ENCODE measurements around the gene NR1D1. TPM values are rescaled to one million over a fixed set of nuclear protein-coding genes. Genes with fewer than 3 reads are reported as not detected.

Gene NR1D1
- total RNA-seq, 1 donor from 2014 or later = 2.6 TPM

GRCh38 chr17:40134184-40134583 lies 33.8 kb upstream of the NR1D1 start:
- Mint-ChIP-seq H3K27ac (peak overlapping the region; percentile 69), H3K9me3 (no peaks in the 10 kb centered on the region)

DNA sequence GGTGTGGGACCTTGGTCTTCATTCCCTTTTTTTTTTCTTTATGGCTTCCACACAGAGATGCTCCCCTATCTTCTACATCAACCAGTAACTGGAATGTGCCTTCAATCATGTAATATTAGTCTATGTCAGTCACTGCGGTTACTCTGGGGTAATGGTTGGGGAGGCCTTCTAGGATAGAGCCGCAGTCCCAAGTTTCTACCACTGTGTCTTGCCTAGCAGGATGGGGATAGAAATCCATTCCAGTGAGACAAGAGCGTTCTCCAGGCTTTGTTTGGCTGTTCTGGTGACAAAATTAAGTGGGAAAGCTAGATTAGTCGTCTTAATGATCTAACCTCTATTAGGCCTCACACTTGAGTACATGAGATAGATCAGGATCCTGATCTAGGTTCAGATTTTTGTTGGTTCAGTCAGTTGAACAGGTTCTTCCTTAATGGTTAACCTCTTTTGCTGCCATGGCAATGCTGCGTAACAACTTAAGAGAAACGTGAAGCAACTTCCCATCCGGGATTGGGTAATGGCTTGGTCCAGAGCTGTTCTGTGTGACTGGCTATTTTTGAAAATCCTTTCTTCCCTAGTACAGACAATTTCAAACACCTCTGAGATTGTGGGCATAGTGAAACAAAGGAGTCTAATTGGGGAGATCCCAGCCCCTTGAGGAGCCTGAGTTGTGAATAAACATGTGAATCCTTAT lies 30.1 kb upstream of the NR1D1 start:
- Mint-ChIP-seq H3K4me3 (no peak overlapping the region), H3K27me3 (ENCODE audit: low read depth) (no peaks in the 10 kb centered on the region), H3K4me1 (no peaks in the 10 kb centered on the region), H3K36me3 (peaks cover 74% of the 10 kb centered on the region), H3K27ac (peak overlapping the region; percentile 5), H3K9me3 (no peaks in the 10 kb centered on the region)
- DNase-seq (ENCODE audit: low spot score in 2 of 2, unreplicated experiment in 2 of 2) = no peak
- TF ChIP-seq, protein P1, sequence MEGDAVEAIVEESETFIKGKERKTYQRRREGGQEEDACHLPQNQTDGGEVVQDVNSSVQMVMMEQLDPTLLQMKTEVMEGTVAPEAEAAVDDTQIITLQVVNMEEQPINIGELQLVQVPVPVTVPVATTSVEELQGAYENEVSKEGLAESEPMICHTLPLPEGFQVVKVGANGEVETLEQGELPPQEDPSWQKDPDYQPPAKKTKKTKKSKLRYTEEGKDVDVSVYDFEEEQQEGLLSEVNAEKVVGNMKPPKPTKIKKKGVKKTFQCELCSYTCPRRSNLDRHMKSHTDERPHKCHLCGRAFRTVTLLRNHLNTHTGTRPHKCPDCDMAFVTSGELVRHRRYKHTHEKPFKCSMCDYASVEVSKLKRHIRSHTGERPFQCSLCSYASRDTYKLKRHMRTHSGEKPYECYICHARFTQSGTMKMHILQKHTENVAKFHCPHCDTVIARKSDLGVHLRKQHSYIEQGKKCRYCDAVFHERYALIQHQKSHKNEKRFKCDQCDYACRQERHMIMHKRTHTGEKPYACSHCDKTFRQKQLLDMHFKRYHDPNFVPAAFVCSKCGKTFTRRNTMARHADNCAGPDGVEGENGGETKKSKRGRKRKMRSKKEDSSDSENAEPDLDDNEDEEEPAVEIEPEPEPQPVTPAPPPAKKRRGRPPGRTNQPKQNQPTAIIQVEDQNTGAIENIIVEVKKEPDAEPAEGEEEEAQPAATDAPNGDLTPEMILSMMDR (IDR thresholded peaks at IDR 0.05; ENCODE audit: unreplicated experiment) = no peak

More at GRCh38 chr17:40134184-40134583, 33.8 kb upstream of the NR1D1 start:
- H3K27me3 Mint-ChIP-seq (ENCODE audit: low read depth) = no peaks in the 10 kb centered on the region
- no peaks in the 10 kb centered on the region for H3K4me1 Mint-ChIP-seq
- no peak overlapping the region for H3K4me3 Mint-ChIP-seq
- TF ChIP-seq, protein P1 (IDR thresholded peaks at IDR 0.05; ENCODE audit: unreplicated experiment) = no peak
- peaks cover 71% of the 10 kb centered on the region for H3K36me3 Mint-ChIP-seq
- DNase-seq (ENCODE audit: low spot score in 2 of 2, unreplicated experiment in 2 of 2) = no peak

- H3K4me3 Mint-ChIP-seq = no peak overlapping the region
- TF ChIP-seq, protein P1 (IDR thresholded peaks at IDR 0.05; ENCODE audit: unreplicated experiment) = no peak
These were observed 29.1 kb upstream of the NR1D1 start for GRCh38 chr17:40129498-40129897.

GRCh38 chr17:40124279-40125141 lies 24.1 kb upstream of the NR1D1 start:
- TF ChIP-seq, protein P1 (IDR thresholded peaks at IDR 0.05; ENCODE audit: unreplicated experiment) = no peak
- peak overlapping the region; percentile 54 for H3K27ac Mint-ChIP-seq
- H3K36me3 Mint-ChIP-seq = peaks cover 23% of the 10 kb centered on the region
- no peak for DNase-seq (ENCODE audit: low spot score in 2 of 2, unreplicated experiment in 2 of 2)
- H3K9me3 Mint-ChIP-seq = no peaks in the 10 kb centered on the region
- peak overlapping the region; percentile 98 for H3K4me3 Mint-ChIP-seq
- H3K27me3 Mint-ChIP-seq (ENCODE audit: low read depth) = no peaks in the 10 kb centered on the region
- peaks cover 25% of the 10 kb centered on the region for H3K4me1 Mint-ChIP-seq

More at GRCh38 chr17:40129498-40129897, 29.1 kb upstream of the NR1D1 start:
- Mint-ChIP-seq H3K4me1 (peaks cover 8% of the 10 kb centered on the region), H3K27me3 (ENCODE audit: low read depth) (no peaks in the 10 kb centered on the region), H3K27ac (peak overlapping the region; percentile 80), H3K9me3 (no peaks in the 10 kb centered on the region), H3K36me3 (peaks cover 69% of the 10 kb centered on the region)
- no peak for DNase-seq (ENCODE audit: low spot score in 2 of 2, unreplicated experiment in 2 of 2)

GRCh38 chr17:40123811-40124114 lies 23.4 kb upstream of the NR1D1 start:
- Mint-ChIP-seq H3K36me3 (peaks cover 17% of the 10 kb centered on the region), H3K4me1 (peaks cover 25% of the 10 kb centered on the region), H3K27ac (peak overlapping the region; percentile 95), H3K27me3 (ENCODE audit: low read depth) (no peaks in the 10 kb centered on the region), H3K4me3 (peak overlapping the region; percentile 98), H3K9me3 (no peaks in the 10 kb centered on the region)
- DNase-seq (ENCODE audit: low spot score in 2 of 2, unreplicated experiment in 2 of 2) = no peak
- TF ChIP-seq, protein P1 (IDR thresholded peaks at IDR 0.05; ENCODE audit: unreplicated experiment) = no peak

Data from mesothelial cell of epicardium (in vitro differentiated cells).